Neural cell (in vitro differentiated cells): ENCODE measurements around the gene KIRREL3. TPM values are rescaled to one million over a fixed set of nuclear protein-coding genes. Genes with fewer than 3 reads are reported as not detected.

Experiments
- H2AFZ ChIP-seq: fragments of 200-600, 300-800 bp; sonication (generic), shearing (Covaris generic); 2 replicates; pipeline ENCODE4 v1.6.0; 2014; ENCODE audit warnings: low read depth, mild to moderate bottlenecking, antibody characterized with exemption, low read length, moderate library complexity
- H3F3A ChIP-seq: fragments of 200-600 bp; shearing (Covaris generic); 2 replicates; pipeline ENCODE4 v1.6.1; 2016; ENCODE audit warnings: mild to moderate bottlenecking, moderate library complexity, mixed read lengths, antibody characterized with exemption, low read length; ENCODE audit not compliant: insufficient read depth, poor library complexity, severe bottlenecking
- H3K27ac ChIP-seq: fragments of 200-600, 300-800 bp; sonication (generic), shearing (Covaris generic); 2 replicates; pipeline ENCODE4 v1.5.1; 2014; ENCODE audit warnings: mild to moderate bottlenecking, low read length, moderate library complexity
- H3K27me3 ChIP-seq: fragments of 300-800, 200-600 bp; sonication (generic), shearing (Covaris generic); 2 replicates; pipeline ENCODE4 v1.6.0; 2014; ENCODE audit warnings: mild to moderate bottlenecking, low read depth, low read length, moderate library complexity; ENCODE audit not compliant: insufficient read depth
- H3K36me3 ChIP-seq: fragments of 300-800, 200-600 bp; sonication (generic), shearing (Covaris generic); 2 replicates; pipeline ENCODE4 v1.5.1; 2014; ENCODE audit warnings: mild to moderate bottlenecking, antibody characterized with exemption, low read length, moderate library complexity; ENCODE audit not compliant: insufficient read depth
- H3K4me2 ChIP-seq: fragments of 300-800, 200-600 bp; sonication (generic), shearing (Covaris generic); 2 replicates; pipeline ENCODE4 v1.6.0; 2014; ENCODE audit warnings: mild to moderate bottlenecking, low read length
- H3K4me3 ChIP-seq: fragments of 300-800, 200-600 bp; sonication (generic), shearing (Covaris generic); 2 replicates; pipeline ENCODE4 v1.5.1; 2014; ENCODE audit warnings: mild to moderate bottlenecking, low read length, moderate library complexity
- H3K79me2 ChIP-seq: fragments of 200-600 bp; shearing (Covaris generic); replicated peaks from 2 replicates; pipeline ENCODE4 v1.6.0; 2014; ENCODE audit warnings: mild to moderate bottlenecking, low read length, moderate library complexity; ENCODE audit not compliant: insufficient read depth
- H3K9ac ChIP-seq: fragments of 300-800, 200-600 bp; sonication (generic), shearing (Covaris generic); 2 replicates; pipeline ENCODE4 v1.6.1; 2016; ENCODE audit warnings: mild to moderate bottlenecking, low read length, mixed read lengths
- H3K9me2 ChIP-seq: fragments of 200-600 bp; shearing (Covaris generic); 2 replicates; pipeline ENCODE4 v1.6.1; 2016; ENCODE audit warnings: mild to moderate bottlenecking, low read length, mixed read lengths; ENCODE audit not compliant: insufficient read depth
- H3K9me3 ChIP-seq: fragments of 200-600, 300-800 bp; sonication (generic), shearing (Covaris generic); 2 replicates; pipeline ENCODE4 v1.6.1; 2016; ENCODE audit warnings: mild to moderate bottlenecking, mixed run types, low read length, moderate library complexity, mixed read lengths
- H4K20me1 ChIP-seq: fragments of 200-600 bp; shearing (Covaris generic); 2 replicates; pipeline ENCODE4 v1.6.1; 2016; ENCODE audit warnings: mild to moderate bottlenecking, mixed run types; ENCODE audit not compliant: insufficient read depth
- EP300 ChIP-seq: fragments of 450-650 bp; conservative IDR thresholded peaks from 2 replicates; pipeline ENCODE4 v1.6.1; 2014; ENCODE audit warnings: antibody characterized with exemption, mild to moderate bottlenecking, moderate library complexity; ENCODE audit not compliant: poor library complexity, severe bottlenecking
- EZH2 ChIP-seq: fragments of 200-600, 300-800 bp; shearing (Covaris generic), sonication (generic); IDR thresholded peaks from 2 replicates; pipeline ENCODE4 v1.6.1; 2014; ENCODE audit warnings: antibody characterized with exemption, low read length, borderline replicate concordance, mild to moderate bottlenecking; ENCODE audit not compliant: insufficient read depth, poor library complexity, severe bottlenecking
- MXI1 ChIP-seq: fragments of 450-650 bp; conservative IDR thresholded peaks from 2 replicates; pipeline ENCODE4 v1.6.1; 2014; ENCODE audit warnings: antibody characterized with exemption, mild to moderate bottlenecking; ENCODE audit not compliant: poor library complexity, severe bottlenecking
- POLR2AphosphoS5 ChIP-seq: IDR thresholded peaks from 2 replicates; pipeline ENCODE4 v1.6.1; 2012
- RAD21 ChIP-seq: fragments of 450-650 bp; conservative IDR thresholded peaks from 2 replicates; pipeline ENCODE4 v1.6.1; 2014; ENCODE audit warnings: antibody characterized with exemption, mild to moderate bottlenecking, moderate library complexity
- SMC3 ChIP-seq: fragments of 450-650 bp; conservative IDR thresholded peaks from 2 replicates; pipeline ENCODE4 v1.6.1; 2014; ENCODE audit warnings: antibody characterized with exemption, mild to moderate bottlenecking, moderate library complexity; ENCODE audit not compliant: poor library complexity
- TAF1 ChIP-seq: IDR thresholded peaks from 2 replicates; pipeline ENCODE4 v1.6.1; 2012; ENCODE audit warnings: low read depth
- polyA plus RNA-seq: library from polyadenylated mRNA; depleted of rRNA; stranded (reverse); fragments of >200 nt; gene quantifications from 2 replicates; pipeline ENCODE4 v1.2.3, GENCODE V29; 2014
- TF ChIP-seq, protein P1 (sequence below): IDR thresholded peaks from 2 replicates; pipeline ENCODE4 v1.6.1; 2012; ENCODE audit warnings: borderline replicate concordance
- TF ChIP-seq, protein P2 (sequence below): fragments of 450-650 bp; IDR thresholded peaks from 2 replicates; pipeline ENCODE4 v1.5.1; 2014; ENCODE audit warnings: antibody characterized with exemption, mild to moderate bottlenecking, moderate library complexity; ENCODE audit not compliant: poor library complexity, severe bottlenecking

Gene KIRREL3
- polyA plus RNA-seq, 1 donor from 2014 or later, result 23.8 TPM

DNA sequence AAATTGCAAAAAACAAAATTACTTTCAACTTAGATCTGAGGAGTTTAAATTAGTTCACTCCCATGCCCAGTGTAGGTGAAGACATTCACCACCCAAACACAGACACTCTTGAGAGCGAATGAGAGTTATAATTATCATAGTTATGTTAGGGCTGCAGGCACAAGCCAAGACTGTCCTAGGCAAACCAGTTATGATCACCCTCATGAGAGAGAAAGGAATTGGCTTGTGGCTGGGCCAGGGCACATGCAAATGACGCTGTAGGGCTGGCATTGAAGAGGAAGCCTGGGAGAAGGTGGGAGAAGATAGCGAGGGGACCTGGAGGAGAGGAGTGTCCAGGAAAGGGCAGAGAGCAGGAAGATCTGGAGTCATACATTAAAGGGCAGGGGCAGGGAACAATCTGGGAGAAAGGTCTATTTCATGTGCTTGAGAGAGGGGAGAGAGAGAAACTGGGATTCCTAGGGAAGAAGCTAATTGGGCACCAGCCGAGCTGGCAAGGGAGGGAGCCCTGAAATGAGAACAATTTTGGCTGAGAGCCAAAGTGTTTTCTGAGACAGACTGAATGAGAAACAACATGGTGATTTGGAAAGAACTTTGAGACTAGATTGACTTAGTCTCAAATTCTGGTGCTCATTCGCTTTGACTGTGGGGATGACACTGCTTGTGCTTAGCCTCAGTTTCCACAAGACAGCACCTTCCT, 279.9 kb downstream of the KIRREL3 start:
- Histone ChIP-seq H3F3A (no peaks in the 10 kb centered on the region), H3K9me2 (no peaks in the 10 kb centered on the region), H2AFZ (no peak overlapping the region), H3K4me2 (no peak overlapping the region), H3K27ac (no peak overlapping the region), H3K9ac (no peak overlapping the region), H3K79me2 (no peaks in the 10 kb centered on the region), H3K4me3 (no peak overlapping the region), H3K36me3 (no peaks in the 10 kb centered on the region), H3K9me3 (no peaks in the 10 kb centered on the region), H3K27me3 (no peaks in the 10 kb centered on the region), H4K20me1 (no peaks in the 10 kb centered on the region)
- TF ChIP-seq, protein P1, sequence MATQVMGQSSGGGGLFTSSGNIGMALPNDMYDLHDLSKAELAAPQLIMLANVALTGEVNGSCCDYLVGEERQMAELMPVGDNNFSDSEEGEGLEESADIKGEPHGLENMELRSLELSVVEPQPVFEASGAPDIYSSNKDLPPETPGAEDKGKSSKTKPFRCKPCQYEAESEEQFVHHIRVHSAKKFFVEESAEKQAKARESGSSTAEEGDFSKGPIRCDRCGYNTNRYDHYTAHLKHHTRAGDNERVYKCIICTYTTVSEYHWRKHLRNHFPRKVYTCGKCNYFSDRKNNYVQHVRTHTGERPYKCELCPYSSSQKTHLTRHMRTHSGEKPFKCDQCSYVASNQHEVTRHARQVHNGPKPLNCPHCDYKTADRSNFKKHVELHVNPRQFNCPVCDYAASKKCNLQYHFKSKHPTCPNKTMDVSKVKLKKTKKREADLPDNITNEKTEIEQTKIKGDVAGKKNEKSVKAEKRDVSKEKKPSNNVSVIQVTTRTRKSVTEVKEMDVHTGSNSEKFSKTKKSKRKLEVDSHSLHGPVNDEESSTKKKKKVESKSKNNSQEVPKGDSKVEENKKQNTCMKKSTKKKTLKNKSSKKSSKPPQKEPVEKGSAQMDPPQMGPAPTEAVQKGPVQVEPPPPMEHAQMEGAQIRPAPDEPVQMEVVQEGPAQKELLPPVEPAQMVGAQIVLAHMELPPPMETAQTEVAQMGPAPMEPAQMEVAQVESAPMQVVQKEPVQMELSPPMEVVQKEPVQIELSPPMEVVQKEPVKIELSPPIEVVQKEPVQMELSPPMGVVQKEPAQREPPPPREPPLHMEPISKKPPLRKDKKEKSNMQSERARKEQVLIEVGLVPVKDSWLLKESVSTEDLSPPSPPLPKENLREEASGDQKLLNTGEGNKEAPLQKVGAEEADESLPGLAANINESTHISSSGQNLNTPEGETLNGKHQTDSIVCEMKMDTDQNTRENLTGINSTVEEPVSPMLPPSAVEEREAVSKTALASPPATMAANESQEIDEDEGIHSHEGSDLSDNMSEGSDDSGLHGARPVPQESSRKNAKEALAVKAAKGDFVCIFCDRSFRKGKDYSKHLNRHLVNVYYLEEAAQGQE, result no peak
- TF ChIP-seq MXI1, result no peak
- no peak for TF ChIP-seq EP300
- TF ChIP-seq, protein P2, sequence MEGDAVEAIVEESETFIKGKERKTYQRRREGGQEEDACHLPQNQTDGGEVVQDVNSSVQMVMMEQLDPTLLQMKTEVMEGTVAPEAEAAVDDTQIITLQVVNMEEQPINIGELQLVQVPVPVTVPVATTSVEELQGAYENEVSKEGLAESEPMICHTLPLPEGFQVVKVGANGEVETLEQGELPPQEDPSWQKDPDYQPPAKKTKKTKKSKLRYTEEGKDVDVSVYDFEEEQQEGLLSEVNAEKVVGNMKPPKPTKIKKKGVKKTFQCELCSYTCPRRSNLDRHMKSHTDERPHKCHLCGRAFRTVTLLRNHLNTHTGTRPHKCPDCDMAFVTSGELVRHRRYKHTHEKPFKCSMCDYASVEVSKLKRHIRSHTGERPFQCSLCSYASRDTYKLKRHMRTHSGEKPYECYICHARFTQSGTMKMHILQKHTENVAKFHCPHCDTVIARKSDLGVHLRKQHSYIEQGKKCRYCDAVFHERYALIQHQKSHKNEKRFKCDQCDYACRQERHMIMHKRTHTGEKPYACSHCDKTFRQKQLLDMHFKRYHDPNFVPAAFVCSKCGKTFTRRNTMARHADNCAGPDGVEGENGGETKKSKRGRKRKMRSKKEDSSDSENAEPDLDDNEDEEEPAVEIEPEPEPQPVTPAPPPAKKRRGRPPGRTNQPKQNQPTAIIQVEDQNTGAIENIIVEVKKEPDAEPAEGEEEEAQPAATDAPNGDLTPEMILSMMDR, result no peak
- TF ChIP-seq SMC3, result no peak
- TF ChIP-seq EZH2, result no peak
- no peak for TF ChIP-seq POLR2AphosphoS5
- no peak for TF ChIP-seq RAD21
- TF ChIP-seq TAF1, result no peak

DNA sequence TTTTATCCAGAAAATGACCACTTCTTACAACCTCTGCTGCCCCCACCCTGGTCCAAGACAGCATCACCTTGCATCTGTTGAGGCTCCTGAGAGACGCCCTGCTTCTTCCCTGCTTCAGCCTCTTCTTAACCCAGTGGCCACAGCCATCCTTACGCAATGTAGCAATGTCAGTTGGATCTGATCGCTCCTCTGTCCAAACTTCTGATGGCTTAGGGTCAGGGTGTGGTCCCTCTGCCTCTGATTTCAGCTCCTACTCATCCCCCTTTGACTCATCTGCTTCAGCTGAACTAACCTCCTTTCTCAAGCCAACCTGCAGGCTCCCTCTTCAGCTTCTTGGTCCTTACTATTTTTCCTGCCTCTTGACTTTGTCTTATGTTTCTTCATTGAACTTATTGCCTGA, 280.8 kb downstream of the KIRREL3 start:
- Histone ChIP-seq H3K79me2 (no peaks in the 10 kb centered on the region), H3K27me3 (no peaks in the 10 kb centered on the region), H3K9ac (no peak overlapping the region), H4K20me1 (no peaks in the 10 kb centered on the region), H3K4me3 (no peak overlapping the region), H2AFZ (no peak overlapping the region), H3F3A (no peaks in the 10 kb centered on the region), H3K4me2 (no peak overlapping the region), H3K9me3 (no peaks in the 10 kb centered on the region), H3K27ac (no peak overlapping the region), H3K36me3 (no peaks in the 10 kb centered on the region), H3K9me2 (no peaks in the 10 kb centered on the region)
- TF ChIP-seq RAD21, result no peak
- no peak for TF ChIP-seq SMC3
- TF ChIP-seq POLR2AphosphoS5, result no peak
- TF ChIP-seq MXI1, result no peak
- TF ChIP-seq EP300, result no peak
- TF ChIP-seq, protein P1, result no peak
- TF ChIP-seq EZH2, result no peak
- TF ChIP-seq, protein P2, result no peak
- TF ChIP-seq TAF1, result no peak
